Activated T-cell treated with anti-CD3 and anti-CD28 coated beads for 48 hours (primary cell): Measurements from ENCODE around the gene TCFL5.
A peak's percentile ranks its signal among the peaks of the same experiment; 100 is the strongest.

Experiments
- DNase-seq: peaks from one replicate; pipeline ENCODE4 v3.0.0-alpha.2; 2020; ENCODE audit warnings: low read depth

TCFL5 gene

DNA sequence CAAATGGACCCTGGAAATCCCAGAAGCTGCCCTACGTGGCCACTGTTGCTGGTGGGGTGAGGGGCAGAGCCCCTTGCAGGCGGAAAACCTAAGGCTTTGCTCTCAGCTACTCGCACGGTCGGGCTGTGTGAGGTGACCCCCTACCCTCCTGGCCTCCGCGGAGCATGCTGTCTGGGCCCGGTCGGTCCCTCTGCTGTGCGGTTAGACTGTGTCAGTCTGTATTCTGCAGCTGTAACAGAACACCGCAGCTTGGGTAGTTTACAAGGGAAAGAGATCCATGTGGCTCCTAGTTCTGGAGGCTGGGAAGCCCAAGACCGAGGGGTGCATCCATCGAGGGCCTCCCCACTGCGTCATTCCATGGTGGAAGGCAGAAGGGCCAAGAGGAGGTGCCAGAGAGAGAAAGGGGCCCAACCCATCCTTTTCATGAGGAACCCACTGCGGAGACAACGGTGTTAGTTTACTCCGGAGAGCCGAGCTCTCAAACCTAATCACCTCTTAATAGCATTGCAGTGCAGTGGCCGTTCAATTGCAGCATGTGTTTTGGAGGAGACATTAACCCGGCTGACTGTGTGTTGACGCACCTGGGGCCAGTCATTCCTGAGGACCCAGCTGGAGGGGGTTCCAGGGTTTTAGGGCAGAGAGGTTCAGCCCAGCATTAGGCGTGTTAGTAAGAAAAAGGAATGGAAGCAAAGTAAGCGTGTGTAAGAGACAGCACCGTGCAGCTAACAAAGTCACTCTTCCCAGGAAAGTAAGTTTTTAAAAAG is 26.5 kb downstream of the TCFL5 start:
- DNase-seq: no peak

DNA sequence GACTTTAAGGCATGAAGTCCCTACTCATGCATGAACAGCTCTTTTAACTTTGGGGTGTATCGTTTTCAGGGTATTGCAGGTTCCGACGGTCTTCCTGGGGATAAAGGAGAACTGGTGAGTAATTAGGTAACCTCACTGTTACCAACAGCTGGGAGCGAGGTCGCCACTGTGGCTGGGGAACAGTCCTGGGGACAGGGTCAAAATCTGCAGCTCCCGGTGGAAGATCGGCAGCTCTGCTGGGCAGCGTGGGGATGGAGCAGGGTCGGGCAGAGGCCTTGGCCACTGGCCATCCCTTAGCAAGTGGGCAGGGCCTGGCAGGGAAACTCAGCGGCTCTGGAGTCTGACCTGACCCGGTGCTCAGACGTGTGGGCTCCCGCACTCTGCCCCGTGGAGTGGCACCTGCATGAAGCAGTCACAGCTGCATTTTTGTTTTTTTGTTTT is 28.7 kb downstream of the TCFL5 start:
- DNase-seq: no peak

DNA sequence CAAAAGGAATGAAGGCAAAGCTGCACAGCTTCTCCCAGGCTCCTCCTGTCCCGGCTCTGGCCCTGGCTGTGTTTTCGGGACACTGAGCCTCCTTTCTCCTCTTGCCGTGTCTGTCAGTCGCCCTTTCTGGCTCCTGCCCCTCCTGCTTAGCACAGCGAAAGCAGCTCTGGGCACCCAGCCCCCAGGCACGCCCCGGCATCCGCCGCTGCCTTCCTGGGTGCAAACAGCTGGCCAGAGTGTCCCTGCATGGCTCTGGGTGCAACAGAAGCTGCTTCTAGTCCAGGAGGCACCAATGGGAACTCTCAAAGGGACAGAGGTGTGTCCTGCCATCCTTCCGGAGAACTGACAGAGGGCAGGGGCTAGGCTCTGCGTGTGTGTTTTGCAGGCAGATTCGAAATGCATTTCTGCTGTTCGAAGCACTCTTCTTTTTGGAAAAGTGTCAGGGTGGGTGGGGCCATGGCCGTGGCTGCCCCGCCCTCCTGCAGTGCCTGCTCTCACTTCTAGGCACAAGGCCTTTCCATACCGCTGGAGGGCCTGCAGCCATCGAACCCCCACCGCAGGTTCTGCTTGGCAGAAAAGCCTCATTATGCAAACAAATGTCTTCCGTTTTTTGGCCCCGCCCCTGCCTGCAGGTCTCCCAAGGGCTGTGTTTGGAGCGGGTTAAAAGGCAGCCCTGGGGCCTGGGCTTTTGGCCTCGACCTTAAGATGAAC is 29.3 kb downstream of the TCFL5 start:
- peak; percentile 40 for DNase-seq

DNA sequence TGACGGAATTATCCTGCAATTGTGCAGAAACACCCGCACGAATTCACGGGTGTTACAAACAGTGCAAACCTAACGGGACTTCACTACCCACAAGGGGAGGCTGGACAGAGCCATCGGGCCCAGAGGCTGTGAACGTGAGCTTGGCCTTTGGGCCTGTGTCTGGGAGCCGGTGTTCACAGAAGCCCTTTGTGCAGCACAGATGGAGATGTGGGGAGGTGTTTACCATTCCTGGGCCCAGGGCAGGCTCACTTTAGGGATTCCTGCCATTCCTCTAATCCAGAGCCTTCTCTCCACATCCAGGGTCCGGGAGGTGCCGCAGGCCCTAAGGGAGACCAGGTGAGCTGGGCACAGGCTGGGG is 29.8 kb downstream of the TCFL5 start:
- DNase-seq: no peak

DNA sequence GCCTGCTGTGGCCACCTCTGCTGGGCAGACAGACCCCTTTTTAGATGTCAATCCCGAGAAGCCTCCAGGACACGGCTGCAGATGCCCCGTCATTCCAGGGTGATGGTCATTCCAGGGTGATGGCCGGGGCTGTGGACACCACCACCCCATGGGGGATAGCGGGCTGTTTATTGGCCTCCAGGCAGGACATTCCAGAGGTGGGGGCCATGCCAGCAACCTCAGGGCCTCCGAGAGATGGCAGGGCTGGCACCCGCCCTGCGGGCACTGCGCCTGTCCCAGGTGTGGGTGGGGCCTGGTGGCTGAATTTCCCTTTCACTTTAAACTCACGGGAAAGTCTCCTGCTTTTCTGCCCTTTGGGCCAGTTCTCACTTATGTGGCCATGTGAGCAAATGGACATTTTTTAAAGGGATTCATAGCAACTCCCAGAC is 30.2 kb downstream of the TCFL5 start:
- DNase-seq: no peak

DNA sequence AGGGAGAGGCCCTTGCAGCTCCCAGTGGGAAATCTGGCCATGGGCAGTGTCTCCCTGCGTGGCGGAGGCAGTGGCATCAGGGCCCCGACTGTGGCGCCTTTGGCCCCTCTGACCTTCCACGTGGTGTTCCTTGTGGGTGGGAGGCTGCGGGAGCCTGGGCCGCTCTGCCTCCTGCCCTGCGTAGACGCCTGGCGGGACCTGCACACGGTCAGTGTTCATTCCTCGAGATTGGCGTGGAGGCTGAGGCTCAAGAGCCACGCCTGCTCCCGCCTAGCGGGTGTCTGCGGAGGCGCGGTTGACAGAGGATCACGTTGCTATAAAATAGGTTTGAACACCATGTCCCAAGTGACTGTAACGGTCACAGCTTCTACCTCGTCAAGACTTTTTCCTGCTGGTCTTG is 30.8 kb downstream of the TCFL5 start:
- DNase-seq: no peak

DNA sequence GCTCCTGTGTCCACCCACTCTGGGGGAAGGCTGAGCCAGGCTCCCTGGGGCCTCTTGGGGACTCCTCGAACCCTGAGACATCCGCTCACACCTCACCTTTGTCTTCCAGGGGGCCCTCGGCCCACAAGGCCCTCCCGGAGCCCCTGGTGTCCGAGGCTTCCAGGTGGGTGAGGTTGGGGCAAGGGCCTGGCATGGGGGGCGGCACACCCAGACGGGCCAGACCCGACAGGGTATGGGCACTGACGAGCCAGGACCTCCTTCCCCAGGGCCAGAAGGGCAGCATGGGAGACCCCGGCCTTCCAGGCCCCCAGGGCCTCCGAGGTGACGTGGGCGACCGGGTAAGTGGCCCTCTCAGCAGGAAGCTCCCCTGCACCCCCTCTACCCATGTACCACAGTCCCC is 31.4 kb downstream of the TCFL5 start:
- no peak for DNase-seq

DNA sequence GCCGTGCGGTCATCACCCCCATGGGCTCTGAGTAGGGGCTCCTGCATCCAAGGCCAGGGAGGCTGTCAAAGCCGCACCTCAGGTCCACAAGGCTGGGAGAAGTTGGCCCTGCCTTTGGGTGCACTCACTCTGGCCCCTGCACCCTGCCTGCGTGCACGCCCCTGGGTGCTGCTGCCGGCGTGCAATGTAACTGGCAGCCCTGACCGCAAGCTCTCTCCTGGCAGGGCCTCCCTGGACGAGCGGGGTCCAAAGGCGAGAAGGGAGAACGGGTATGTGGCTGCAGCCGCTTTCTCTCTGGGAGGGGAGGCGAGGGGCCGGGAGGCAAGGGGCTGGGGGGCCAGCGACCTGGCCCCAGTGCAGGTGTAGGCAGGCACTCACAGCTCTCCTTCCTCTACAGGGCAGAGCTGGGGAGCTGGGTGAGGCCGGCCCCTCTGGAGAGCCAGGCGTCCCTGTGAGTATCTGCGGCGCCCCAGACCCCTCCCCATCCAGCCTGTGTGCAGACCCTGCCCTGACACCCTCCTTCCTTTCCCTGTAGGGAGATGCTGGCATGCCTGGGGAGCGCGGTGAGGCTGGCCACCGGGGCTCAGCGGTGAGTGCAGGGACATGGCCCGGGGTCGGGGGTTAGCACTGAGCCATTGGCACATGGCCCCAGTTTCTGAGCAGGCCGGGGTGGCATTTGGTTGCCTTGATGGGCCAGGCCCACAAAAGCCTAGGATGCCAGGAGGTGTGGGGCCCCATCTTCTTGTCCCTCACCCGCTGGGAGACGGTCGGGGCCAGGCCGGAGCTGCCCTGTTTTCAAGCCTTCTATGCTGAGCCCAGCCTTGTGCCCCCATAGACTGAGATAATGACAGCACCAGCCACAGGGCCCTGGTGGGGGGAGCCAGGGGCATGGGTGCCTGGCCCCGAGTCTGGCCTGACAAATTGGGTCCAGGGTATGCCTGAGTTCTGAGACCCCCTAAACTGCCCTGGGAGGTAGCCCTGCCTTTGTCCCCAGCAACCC is 32.1 kb downstream of the TCFL5 start:
- no peak for DNase-seq

DNA sequence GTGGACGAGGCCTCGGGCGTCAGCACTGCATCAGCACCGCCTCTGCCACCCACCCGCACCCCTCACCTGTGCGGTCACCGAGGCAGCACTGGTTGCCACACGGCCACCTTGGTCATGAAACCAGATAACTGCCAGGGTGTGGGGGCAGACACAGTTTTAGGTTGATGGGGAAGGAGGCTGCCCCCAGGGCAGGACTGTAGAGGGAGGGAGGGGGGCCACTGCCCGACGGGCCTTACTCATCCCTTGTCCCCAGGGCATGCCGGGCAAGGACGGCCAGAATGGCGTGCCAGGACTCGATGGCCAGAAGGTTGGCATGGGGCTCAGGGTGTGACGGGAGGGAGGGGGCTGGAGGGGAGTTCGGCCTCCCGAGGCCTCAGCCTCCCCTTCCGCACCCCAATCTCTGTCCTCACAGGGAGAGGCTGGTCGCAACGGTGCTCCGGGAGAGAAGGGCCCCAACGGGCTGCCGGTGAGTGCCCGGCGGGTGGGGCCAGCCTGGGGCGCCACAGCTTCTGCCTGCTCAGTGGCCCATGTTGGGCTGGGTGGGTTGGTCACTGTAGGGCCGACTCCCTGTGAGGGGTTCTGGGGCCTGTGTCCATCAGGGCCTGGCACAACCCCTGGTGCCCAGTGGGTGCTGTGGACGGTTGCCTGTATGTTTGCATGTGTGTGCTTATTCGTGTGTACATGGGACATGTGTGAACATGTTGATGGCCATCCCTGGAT is 33.0 kb downstream of the TCFL5 start:
- no peak for DNase-seq

DNA sequence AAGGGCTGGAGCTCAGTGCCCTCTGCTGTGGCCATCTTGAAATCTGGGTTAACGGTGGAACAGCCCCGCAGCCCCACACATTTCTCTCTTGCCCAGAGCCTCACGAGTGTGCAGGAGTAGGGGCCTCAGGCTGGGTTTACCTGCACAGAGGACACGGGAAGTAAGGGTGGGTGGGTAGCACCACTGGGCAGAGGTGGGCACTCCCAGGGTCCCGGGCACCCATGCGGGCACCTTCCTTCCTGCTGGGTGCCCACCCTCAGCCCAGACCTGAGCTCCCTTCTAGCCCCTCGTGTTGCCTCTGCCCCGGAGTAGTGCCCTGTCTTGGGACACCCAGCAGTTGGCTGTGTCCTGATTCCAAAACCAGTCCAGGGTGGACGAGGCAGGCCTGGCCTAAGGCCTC is 33.6 kb downstream of the TCFL5 start:
- DNase-seq: no peak

DNA sequence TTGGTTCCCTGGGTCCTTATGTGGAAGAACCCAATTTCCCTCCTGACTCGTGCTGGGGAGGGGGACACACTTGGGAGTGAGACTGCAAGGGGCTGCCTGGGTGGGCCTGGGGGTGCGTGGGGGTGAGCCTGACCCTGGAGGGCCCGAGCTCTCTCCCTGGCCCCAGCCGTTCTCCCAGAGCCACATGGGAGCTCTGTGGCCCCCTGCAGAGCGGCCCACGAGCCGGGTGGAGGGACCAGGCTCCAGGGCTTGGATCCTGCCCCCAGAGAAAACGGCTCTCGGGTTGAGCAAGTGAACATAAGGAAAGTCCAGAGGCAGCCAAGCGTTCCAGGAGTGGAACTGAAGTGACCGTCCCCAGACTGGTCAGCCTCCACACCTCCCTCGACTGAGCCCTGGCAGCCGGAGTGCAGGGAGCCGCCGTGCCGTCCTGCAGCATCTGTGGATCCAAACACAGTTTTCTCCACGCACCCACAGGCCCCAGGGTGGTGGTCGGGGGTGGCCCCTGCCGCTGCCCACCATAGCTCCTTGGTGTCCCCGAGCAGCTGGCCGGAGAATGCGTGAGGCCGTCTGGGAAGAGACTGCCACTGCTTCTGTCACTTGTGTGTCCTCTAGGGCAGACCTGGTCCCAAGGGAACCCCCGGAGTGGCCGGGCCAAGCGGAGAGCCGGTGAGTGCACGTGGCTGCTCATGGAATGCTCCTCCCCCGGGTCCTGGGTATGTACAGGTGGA is 34.1 kb downstream of the TCFL5 start:
- no peak for DNase-seq

DNA sequence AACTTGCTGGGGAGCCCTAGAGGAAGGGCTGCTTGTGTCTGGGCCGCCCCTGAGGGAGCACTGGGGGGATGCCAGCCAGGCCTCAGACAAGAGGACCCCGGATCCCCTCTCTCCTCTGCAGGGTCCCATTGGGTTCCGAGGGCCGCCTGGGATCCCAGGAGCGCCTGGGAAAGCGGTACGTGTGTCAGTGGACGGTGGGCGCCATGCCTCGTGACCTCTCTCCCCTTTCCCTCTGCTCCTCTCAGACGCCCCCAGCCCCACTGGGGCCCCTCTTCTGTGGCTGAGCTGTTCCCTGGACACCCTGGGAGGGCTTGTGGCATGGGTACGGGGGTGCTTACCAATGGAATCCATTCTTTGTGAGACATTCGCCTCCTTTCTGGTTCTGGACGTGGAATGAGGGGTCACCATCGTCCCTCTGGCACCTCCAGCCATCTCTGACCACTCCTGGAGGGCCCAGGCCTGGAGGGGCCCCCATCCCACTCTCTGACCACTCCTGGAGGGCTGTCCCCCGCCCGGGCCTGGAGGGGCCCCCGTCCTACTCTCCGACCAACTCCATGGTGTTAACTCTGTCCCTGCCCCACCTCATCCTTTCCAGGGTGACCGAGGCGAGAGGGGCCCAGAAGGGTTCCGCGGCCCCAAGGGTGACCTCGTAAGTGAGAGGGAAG is 34.8 kb downstream of the TCFL5 start:
- no peak for DNase-seq

DNA sequence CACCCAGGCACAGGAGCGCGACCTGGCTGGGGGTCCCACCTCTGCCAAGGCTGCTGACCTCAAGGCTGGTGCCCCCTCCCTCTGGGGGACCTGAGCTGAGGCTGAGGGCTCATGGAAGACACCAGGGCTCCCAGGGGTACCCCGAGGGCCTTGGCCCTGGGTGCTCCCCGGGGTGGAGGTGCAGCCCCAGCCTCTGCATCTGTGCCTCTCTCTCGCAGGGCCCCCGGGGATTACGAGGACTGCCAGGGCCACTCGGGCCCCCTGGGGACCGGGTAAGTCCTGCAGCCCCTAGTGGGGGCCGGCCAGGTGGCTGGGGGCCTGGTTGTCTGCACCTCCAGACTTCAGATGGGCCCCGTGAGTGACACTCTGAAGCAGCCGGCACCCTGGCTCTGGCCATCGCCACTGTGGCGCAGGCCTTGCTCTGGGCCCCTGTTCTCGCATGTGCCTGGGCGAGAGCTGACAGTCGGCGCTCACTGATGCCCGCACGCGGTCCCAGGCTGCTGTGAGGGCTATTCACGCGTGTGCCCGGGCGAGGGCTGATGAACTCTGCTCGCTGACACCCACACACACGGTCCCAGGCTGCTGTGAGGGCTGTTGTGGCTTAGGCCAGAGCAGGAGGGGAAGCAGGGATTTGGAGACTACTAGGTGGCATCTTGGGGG is 35.5 kb downstream of the TCFL5 start:
- no peak for DNase-seq

DNA sequence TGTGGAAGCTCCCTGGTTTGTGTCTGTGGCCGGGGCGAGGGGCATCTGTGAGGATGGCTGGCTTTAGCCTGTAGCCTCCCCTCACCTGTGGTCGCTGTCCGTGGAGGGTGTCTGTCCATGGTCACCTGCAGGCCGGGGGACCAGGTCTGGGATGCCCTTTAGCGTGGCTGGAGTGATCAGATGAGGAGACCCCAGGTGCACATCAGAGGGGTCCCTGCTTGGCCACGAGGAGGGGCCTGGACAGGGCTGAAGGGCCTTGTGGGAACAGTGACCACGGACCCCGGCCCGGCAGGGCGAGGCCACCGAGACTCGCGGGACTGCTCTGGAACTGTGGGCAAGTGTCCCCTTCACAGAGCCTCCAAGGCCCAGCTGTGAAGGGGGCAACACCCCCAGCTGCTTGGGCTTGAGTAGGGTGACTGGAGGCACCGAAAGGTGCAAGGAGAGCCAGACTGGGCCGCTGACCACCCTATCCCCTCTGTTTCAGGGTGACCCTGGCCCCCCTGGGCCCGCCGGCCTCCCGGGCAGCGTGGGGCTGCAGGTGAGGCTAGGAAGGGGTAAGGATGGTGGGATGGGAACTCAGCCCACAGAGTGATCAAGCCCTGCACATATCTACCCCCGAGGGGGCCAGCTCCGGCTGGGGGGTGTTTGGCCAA is 36.2 kb downstream of the TCFL5 start:
- DNase-seq: no peak

DNA sequence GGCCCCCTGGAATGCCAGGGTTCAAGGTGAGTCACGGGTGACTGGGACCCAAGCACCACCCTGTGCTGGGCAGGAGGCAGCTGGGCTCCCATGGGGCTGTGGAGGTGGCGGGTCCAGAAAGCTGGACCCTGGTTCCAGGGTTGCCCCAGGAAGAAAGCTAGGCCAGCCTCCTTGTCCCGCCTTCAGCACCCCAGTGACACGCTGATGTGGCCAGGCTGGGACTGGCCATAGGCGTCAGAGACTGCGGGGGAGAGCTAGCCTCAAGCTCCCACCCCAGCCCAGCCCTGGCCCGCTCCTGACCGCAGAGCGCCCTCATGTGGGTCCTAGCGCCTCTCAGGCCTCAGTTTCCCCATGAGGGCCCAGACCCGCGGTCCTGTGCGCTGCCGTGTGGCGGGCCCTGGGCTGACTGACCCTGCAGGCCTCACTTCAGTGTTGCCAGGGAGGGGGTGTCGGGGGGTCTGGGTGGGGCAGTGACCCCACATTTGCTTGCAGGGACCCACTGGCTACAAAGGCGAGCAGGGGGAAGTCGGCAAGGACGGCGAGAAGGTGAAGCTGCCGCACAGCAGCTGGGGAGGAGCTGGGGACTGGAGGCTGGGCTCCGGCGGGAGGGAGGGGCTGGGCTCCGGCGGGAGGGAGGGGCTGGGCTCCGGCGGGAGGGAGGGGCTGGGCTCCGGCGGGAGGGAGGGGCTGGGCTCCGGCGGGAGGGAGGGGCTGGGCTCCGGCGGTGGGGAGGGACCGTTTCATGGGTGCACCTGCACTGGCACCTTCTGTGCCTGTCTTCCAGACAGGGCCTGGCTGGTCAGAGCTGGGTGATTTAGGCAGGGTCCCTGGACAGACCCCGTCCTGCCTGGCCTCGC is 36.9 kb downstream of the TCFL5 start:
- peak; percentile 35 for DNase-seq

DNA sequence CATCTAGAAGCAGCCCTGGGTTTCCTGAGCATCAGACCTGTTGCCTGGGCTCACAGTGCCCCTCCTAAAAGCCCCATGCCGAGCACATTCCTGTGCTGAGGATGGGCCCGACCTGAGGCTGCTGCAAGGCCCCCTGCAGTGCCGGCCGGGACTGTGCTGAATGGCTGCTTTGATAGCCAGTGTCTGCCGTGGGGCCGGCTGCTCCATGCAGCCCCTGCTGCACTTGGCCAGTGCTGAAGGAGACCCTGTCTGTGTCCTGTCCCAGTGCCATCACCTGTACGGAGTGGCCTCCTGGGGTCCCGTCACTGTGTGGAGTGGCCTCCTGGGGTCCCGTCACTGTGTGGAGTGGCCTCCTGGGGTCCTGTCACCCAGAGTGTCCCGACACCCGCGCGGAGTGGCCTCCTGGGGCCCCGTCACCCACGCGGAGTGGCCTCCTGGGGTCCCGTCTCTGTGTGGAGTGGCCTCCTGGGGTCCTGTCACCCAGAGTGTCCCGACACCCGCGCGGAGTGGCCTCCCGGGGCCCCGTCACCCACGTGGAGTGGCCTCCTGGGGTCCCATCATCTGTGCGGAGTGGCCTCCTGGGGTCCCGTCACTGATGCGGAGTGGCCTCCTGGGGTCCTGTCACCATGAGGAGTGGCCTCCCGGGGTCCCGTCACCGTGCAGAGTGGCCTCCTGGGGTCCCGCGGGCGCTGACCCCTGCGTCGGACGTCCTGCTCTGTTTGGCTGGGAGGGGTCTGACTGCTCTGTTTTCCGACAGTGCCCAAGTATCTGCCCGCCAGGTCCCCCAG is 37.7 kb downstream of the TCFL5 start:
- no peak for DNase-seq

DNA sequence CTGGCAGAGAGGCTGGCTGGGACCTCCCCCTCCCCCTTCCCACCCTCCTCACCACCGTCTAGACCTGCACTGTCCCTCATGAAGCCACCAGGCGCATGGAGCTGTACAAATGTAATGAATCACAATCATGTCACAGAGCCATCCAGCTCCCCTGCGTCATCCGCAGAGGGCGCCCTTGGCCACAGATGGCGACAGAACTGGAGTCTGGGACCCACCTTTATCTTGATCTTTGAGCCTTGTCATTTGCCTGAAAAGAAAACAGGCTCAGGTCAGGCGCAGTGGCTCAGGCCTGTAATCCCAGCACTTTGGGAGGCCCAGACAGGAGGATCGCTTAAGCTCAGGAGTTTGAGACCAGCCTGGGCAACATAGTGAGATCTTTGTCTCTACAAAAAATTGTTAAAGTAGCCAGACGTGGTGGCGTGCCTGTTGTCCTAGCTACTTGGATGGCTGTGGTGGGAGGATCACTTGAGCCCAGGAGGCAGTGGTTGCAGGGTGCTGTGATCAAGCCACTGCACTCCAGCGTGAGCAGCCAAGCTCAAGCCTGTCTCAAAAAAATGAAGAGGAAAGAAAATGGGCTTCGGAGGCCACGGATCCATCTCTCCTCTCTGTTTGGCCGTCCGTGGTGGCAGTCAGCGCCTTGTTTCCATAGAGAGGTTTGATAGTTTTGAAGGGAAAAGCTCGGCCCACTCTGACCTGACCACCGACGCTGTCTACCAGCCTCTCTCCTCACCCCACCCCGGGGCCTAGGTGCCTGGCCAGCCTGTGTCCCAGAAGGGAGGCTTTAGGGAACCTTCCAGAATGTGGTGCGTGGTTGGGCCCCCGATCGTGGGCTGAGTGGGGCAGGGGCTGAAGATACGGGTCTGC is 38.6 kb downstream of the TCFL5 start:
- DNase-seq: peak; percentile 59
